ENCODE data around the gene WAC.

DNA sequence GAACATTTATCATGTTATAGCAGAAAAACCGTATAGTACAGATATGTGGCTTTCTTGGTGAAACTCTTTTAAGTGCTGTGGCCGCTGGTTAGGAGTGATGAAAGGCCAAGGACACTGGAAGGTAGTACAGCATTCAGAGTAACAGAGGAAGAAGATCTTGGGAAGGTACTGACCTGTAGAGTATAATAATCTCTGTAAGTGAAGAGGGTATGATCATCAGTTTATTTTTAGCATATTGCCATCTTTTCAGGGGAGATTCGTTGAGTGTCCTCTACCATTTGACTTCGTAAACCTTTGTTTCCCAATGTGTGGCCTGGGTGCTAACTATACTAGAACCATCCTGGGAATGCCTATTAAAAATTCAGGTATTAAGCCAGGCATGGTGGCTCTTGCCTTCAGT lies 44.6 kb downstream of the WAC start:
- TF ChIP-seq POLR2A (IDR thresholded peaks at IDR 0.05), result no peak
- TF ChIP-seq, protein P1, sequence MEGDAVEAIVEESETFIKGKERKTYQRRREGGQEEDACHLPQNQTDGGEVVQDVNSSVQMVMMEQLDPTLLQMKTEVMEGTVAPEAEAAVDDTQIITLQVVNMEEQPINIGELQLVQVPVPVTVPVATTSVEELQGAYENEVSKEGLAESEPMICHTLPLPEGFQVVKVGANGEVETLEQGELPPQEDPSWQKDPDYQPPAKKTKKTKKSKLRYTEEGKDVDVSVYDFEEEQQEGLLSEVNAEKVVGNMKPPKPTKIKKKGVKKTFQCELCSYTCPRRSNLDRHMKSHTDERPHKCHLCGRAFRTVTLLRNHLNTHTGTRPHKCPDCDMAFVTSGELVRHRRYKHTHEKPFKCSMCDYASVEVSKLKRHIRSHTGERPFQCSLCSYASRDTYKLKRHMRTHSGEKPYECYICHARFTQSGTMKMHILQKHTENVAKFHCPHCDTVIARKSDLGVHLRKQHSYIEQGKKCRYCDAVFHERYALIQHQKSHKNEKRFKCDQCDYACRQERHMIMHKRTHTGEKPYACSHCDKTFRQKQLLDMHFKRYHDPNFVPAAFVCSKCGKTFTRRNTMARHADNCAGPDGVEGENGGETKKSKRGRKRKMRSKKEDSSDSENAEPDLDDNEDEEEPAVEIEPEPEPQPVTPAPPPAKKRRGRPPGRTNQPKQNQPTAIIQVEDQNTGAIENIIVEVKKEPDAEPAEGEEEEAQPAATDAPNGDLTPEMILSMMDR (IDR thresholded peaks at IDR 0.05), result no peak

All from body of pancreas (tissue), 4 donors.